Uterus (tissue), 4 donors: ENCODE measurements around the gene TAS2R60. TPM values are rescaled to one million over a fixed set of nuclear protein-coding genes. Genes with fewer than 3 reads are reported as not detected.

ENCODE experiments used
- DNase-seq, 2 donors: peaks; one replicate each; pipeline ENCODE4 v3.0.0-alpha.2; 2019 to 2020
- H3K27ac ChIP-seq, 2 donors: fragments of 200-600 bp; sonication (generic); 1 replicate in 1 of 2; 2 replicates in 1 of 2; pipeline ENCODE4 v1.5.1; 2016 to 2018
- H3K27me3 ChIP-seq, 2 donors: fragments of 200-600 bp; sonication (generic); one replicate each; pipeline ENCODE4 v1.5.1; 2018 to 2019; ENCODE audit warnings: control low read depth in 1 of 2
- H3K36me3 ChIP-seq, 2 donors: fragments of 200-600 bp; sonication (generic); one replicate each; pipeline ENCODE4 v1.5.1; 2019; ENCODE audit warnings: control low read depth in 1 of 2
- H3K4me1 ChIP-seq, 2 donors: fragments of 200-600 bp; sonication (generic); one replicate each; pipeline ENCODE4 v1.5.1; 2018 to 2019; ENCODE audit warnings: control low read depth in 1 of 2
- H3K4me3 ChIP-seq, 2 donors: fragments of 200-600 bp; sonication (generic); 1 replicate in 1 of 2; 2 replicates in 1 of 2; pipeline ENCODE4 v1.5.1; 2018 to 2019; ENCODE audit warnings: mild to moderate bottlenecking in 1 of 2
- H3K9me3 ChIP-seq, 2 donors: fragments of 200-600 bp; sonication (generic); one replicate each; pipeline ENCODE4 v1.5.1; 2019; ENCODE audit warnings: control low read depth in 1 of 2
- CTCF ChIP-seq, 4 experiments: fragments of 200-600 bp in 2 of 4; fragments of 450-650 bp in 2 of 4; sonication (generic) in 2 of 4; IDR thresholded peaks; one replicate each; pipeline ENCODE4 v1.5.1; 2016 to 2019; ENCODE audit warnings: antibody characterized with exemption in 4 of 4, mild to moderate bottlenecking in 2 of 4, moderate library complexity in 1 of 4
- POLR2A ChIP-seq, 2 donors: fragments of 450-650 bp; IDR thresholded peaks; one replicate each; pipeline ENCODE4 v1.6.1; 2016; ENCODE audit warnings: antibody characterized with exemption in 2 of 2, mild to moderate bottlenecking in 1 of 2, moderate library complexity in 1 of 2
- intact Hi-C: fragments of 100-400 bp; cut with DNase I; formaldehyde crosslinking; loops from one replicate; pipeline ENCODE4 v1.15.1; 2023; ENCODE audit warnings: low total_unique reads
- total RNA-seq, 4 donors: library from RNA; depleted of rRNA in 3 of 4; stranded (reverse); fragments of >200 nt in 3 of 4; gene quantifications; one replicate each; pipeline versions ENCODE4 v1.1.0 to v1.2.4, GENCODE V29; 2014 to 2023
- donor health status: DM: yes; HTN: yes; CAD: no.

Gene TAS2R60
- total RNA-seq, 4 donors from 2014 or later: 3.3 TPM; not detected in 3

- no peak for DNase-seq
- Histone ChIP-seq H3K27ac (no peak overlapping the region), H3K4me3 (no peak overlapping the region), H3K27me3 (no peaks in the 10 kb centered on the region), H3K36me3 (no peaks in the 10 kb centered on the region), H3K9me3 (no peaks in the 10 kb centered on the region), H3K4me1 (no peaks in the 10 kb centered on the region)
- TF ChIP-seq CTCF (IDR thresholded peaks at IDR 0.05): no peak
- no peak for TF ChIP-seq POLR2A (IDR thresholded peaks at IDR 0.05)
- intact Hi-C loops: no loop called here
These were observed 15.0 kb downstream of the TAS2R60 start for GRCh38 chr7:143458263-143458662.

- DNase-seq: no peak
- Histone ChIP-seq H3K27ac (no peak overlapping the region), H3K27me3 (no peaks in the 10 kb centered on the region), H3K4me1 (no peaks in the 10 kb centered on the region), H3K9me3 (no peaks in the 10 kb centered on the region), H3K36me3 (no peaks in the 10 kb centered on the region), H3K4me3 (no peak overlapping the region)
- intact Hi-C loops: no loop called here
- no peak for TF ChIP-seq CTCF (IDR thresholded peaks at IDR 0.05)
- TF ChIP-seq POLR2A (IDR thresholded peaks at IDR 0.05): no peak
These were observed 15.4 kb downstream of the TAS2R60 start for GRCh38 chr7:143458681-143459080.

- H3K36me3 ChIP-seq: no peaks in the 10 kb centered on the region
- DNase-seq: no peak
- TF ChIP-seq POLR2A (IDR thresholded peaks at IDR 0.05): no peak
- no peak for TF ChIP-seq CTCF (IDR thresholded peaks at IDR 0.05)
- no peak overlapping the region for H3K27ac ChIP-seq
- no peak overlapping the region for H3K4me3 ChIP-seq
- no peaks in the 10 kb centered on the region for H3K4me1 ChIP-seq
- intact Hi-C loops: no loop called here
- no peaks in the 10 kb centered on the region for H3K27me3 ChIP-seq
- no peaks in the 10 kb centered on the region for H3K9me3 ChIP-seq
These were observed 16.1 kb downstream of the TAS2R60 start for GRCh38 chr7:143459359-143459758.

GRCh38 chr7:143460271-143460979 lies 17.2 kb downstream of the TAS2R60 start:
- Histone ChIP-seq H3K27ac (no peak overlapping the region), H3K4me3 (no peak overlapping the region), H3K9me3 (no peaks in the 10 kb centered on the region), H3K36me3 (no peaks in the 10 kb centered on the region), H3K27me3 (no peaks in the 10 kb centered on the region), H3K4me1 (no peaks in the 10 kb centered on the region)
- DNase-seq: no peak
- TF ChIP-seq CTCF (IDR thresholded peaks at IDR 0.05): no peak
- TF ChIP-seq POLR2A (IDR thresholded peaks at IDR 0.05): no peak
- intact Hi-C loops: no loop called here

GRCh38 chr7:143462045-143462444 lies 18.8 kb downstream of the TAS2R60 start:
- intact Hi-C loops: no loop called here
- no peaks in the 10 kb centered on the region for H3K4me1 ChIP-seq
- no peak for TF ChIP-seq POLR2A (IDR thresholded peaks at IDR 0.05)
- TF ChIP-seq CTCF (IDR thresholded peaks at IDR 0.05): no peak
- no peaks in the 10 kb centered on the region for H3K9me3 ChIP-seq
- H3K4me3 ChIP-seq: no peak overlapping the region
- no peak for DNase-seq
- H3K27me3 ChIP-seq: no peaks in the 10 kb centered on the region
- no peaks in the 10 kb centered on the region for H3K36me3 ChIP-seq
- no peak overlapping the region for H3K27ac ChIP-seq
